Putamen (tissue), 1 donor: ENCODE measurements around the gene EIF1B.

Experiments
- DNase-seq: peaks from one replicate; pipeline ENCODE4 v3.0.0-alpha.2; 2016; ENCODE audit warnings: low spot score

The EIF1B gene

GRCh38 chr3:40340541-40341170, 31.1 kb downstream of the EIF1B start:
- no peak for DNase-seq

DNA sequence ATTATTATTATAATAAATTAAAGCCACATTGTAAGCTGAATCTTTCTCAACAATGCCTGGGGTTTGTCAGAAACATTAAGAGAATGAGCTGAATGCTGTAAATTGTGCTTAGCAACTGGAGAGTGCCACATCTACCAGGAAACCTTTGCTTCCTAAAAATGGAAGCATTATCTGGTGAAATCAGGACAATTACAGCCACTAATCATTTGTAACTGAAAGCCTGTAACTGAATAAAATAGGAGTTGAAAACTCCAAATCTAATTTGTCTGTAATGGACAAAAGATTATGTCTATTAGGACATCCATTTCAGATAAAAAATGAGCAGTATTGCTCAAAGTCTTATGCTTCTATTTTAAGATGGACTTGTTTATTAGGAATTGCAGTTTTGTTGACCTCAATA, 32.2 kb downstream of the EIF1B start:
- DNase-seq = no peak

DNA sequence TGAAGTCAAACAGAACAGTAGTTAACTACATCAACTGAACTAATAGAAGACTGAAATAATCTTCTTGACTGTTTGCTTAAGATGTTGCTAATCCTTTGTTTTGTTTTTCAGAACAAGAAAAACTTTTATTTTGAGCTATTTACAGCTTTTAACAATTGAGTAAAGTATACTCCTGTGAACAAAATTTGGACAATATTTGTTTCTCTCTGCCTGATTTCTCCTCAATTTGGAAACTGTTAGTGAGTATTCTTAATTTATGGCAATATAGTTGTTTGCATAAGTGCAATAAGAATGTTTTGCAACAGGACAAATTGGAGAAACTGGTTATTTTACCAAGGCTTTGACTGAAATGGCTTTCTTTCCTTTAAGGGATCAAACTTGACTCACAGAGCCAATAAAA, 41.0 kb downstream of the EIF1B start:
- DNase-seq = no peak

DNA sequence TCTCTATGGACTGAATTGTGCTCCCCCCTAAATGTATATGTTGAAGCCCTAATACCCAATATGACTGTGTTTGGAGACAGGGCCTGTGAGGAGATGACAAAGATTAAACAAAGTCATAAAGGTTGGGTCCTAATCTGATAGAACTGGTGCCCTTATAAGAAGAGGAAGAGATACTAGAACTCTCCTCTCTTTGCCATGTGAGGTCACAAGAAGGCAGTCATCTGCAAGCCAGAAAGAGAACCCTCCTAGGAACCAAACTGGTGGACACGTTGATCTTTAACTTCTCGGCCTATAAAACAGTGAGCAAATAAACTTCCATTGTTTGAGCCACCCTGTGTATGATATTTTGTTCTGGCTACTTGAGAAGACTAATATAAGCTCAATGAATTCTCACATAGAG, 45.9 kb downstream of the EIF1B start:
- no peak for DNase-seq

DNA sequence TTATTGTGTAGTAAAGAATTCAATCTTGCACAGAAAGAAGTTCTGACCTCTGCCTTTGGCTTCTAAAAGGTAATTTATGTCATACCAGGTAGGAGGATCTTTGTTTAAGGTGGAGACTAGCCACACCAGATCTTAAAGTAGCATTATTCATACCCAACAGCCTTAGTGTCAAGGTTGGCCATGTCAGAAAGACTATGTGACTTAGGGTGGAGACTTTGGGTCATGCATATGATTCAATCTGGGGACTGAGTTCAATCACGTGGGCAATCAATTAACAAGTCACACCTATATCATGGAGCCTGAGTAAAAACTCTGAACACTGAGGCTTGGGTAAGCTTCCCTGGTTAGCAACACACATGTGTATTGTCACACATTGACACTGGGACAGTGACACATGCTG, 48.9 kb downstream of the EIF1B start:
- no peak for DNase-seq
